ENCODE data around the gene TMEM270. TPM values are rescaled to one million over a fixed set of nuclear protein-coding genes. Genes with fewer than 3 reads are reported as not detected.

Gene TMEM270
- total RNA-seq, 1 experiment from 2014 or later, result 0.72 TPM

GRCh38 chr7:73901823-73902597, 41.1 kb downstream of the TMEM270 start:
- intact Hi-C loops (cut with micrococcal nuclease; ENCODE audit: unreplicated experiment), result no loop called here
- Histone ChIP-seq H3K9me3 (ENCODE audit: control insufficient read depth, insufficient read depth, low read depth, low read length) (no peaks in the 10 kb centered on the region), H3K4me1 (ENCODE audit: control insufficient read depth, insufficient read depth, low read length) (no peaks in the 10 kb centered on the region), H3K27ac (ENCODE audit: low read length) (no peak overlapping the region), H3K27me3 (ENCODE audit: control insufficient read depth, insufficient read depth, low read length) (no peaks in the 10 kb centered on the region), H3K36me3 (ENCODE audit: control insufficient read depth, insufficient read depth, low read length) (no peaks in the 10 kb centered on the region), H3K4me3 (ENCODE audit: low read depth in 2 of 2, low read length in 2 of 2) (no peak overlapping the region)
- DNase-seq (ENCODE audit: low read depth, low spot score), result no peak
- POLR2A ChIA-PET, result no interaction called here
- no TSS peak for BruUV-seq (replicated peaks)
- CTCF ChIA-PET, result no interaction called here
- no peak for ATAC-seq
- in situ Hi-C loops (cut with HindIII; ENCODE audit: low pct_unique_long_range_greater_than_20kb, low sequenced_read_pairs), result no loop called here
- TF ChIP-seq POLR2AphosphoS5 (IDR thresholded peaks at IDR 0.05; ENCODE audit: low read depth, low read length) (no peak), REST (IDR thresholded peaks at IDR 0.05; ENCODE audit: insufficient read depth in 1 of 2, low read depth in 2 of 2, low read length in 1 of 2) (no peak), TCF7L2 (IDR thresholded peaks at IDR 0.05; ENCODE audit: low read depth, low read length) (no peak), SIN3A (IDR thresholded peaks at IDR 0.05; ENCODE audit: borderline replicate concordance, insufficient read depth, low read depth, low read length) (no peak)
- TF ChIP-seq, protein P1, sequence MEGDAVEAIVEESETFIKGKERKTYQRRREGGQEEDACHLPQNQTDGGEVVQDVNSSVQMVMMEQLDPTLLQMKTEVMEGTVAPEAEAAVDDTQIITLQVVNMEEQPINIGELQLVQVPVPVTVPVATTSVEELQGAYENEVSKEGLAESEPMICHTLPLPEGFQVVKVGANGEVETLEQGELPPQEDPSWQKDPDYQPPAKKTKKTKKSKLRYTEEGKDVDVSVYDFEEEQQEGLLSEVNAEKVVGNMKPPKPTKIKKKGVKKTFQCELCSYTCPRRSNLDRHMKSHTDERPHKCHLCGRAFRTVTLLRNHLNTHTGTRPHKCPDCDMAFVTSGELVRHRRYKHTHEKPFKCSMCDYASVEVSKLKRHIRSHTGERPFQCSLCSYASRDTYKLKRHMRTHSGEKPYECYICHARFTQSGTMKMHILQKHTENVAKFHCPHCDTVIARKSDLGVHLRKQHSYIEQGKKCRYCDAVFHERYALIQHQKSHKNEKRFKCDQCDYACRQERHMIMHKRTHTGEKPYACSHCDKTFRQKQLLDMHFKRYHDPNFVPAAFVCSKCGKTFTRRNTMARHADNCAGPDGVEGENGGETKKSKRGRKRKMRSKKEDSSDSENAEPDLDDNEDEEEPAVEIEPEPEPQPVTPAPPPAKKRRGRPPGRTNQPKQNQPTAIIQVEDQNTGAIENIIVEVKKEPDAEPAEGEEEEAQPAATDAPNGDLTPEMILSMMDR (IDR thresholded peaks at IDR 0.05), result no peak

GRCh38 chr7:73903321-73904218, 42.6 kb downstream of the TMEM270 start:
- H3K4me1 ChIP-seq (ENCODE audit: control insufficient read depth, insufficient read depth, low read length), result no peaks in the 10 kb centered on the region
- no peaks in the 10 kb centered on the region for H3K36me3 ChIP-seq (ENCODE audit: control insufficient read depth, insufficient read depth, low read length)
- no peaks in the 10 kb centered on the region for H3K9me3 ChIP-seq (ENCODE audit: control insufficient read depth, insufficient read depth, low read depth, low read length)
- ChIA-PET POLR2A (interaction anchor here (0.6 kb wide), 1 partner anchor 296 kb away, joined by 11 read pairs; no protein-coding TSS in a partner anchor), CTCF (interaction anchor here (0.6 kb wide), 1 partner anchor 47 kb away, joined by 5 read pairs; no protein-coding TSS in a partner anchor)
- DNase-seq (ENCODE audit: low read depth, low spot score) (no peak), ATAC-seq (0 out of 2 replicates have a peak, but pooled peaks have one; percentile 9)
- intact Hi-C loops (cut with micrococcal nuclease; ENCODE audit: unreplicated experiment), result no loop called here
- H3K4me3 ChIP-seq (ENCODE audit: low read depth in 2 of 2, low read length in 2 of 2), result no peak overlapping the region
- H3K27ac ChIP-seq (ENCODE audit: low read length), result no peak overlapping the region
- TF ChIP-seq SIN3A (IDR thresholded peaks at IDR 0.05; ENCODE audit: borderline replicate concordance, insufficient read depth, low read depth, low read length), result no peak
- TF ChIP-seq, protein P1 (IDR thresholded peaks at IDR 0.05), result no peak
- in situ Hi-C loops (cut with HindIII; ENCODE audit: low pct_unique_long_range_greater_than_20kb, low sequenced_read_pairs), result no loop called here
- H3K27me3 ChIP-seq (ENCODE audit: control insufficient read depth, insufficient read depth, low read length), result no peaks in the 10 kb centered on the region
- BruUV-seq (replicated peaks), result no TSS peak

Data from Panc1 (cell line).